H1 (cell line): ENCODE measurements around the gene UGGT2. TPM values are rescaled to one million over a fixed set of nuclear protein-coding genes. Genes with fewer than 3 reads are reported as not detected.

Experiments used
- CTCF ChIA-PET: fragments of 300-600 bp; sonication (Branson Sonifier 250); formaldehyde crosslinking; loops from one replicate; lab custom pipeline; 2021; ENCODE audit not compliant: partially characterized antibody; lab: Charles Lee
- POLR2A ChIA-PET: fragments of 300-600 bp; sonication (Branson Sonifier 250); formaldehyde crosslinking; loops from one replicate; lab custom pipeline; 2021; ENCODE audit warnings: inconsistent platforms; ENCODE audit not compliant: partially characterized antibody; lab: Charles Lee
- DNase-seq, 2 experiments: peaks; one replicate each; pipeline versions ENCODE4 v3.0.0 to v3.0.0-alpha.2; 2010 to 2022; ENCODE audit warnings: low spot score in 2 of 2, low read depth in 1 of 2, mixed read lengths in 1 of 2
- FAIRE-seq: peaks from 2 replicates; lab custom pipeline; 2011; peaks lifted over from hg19 to GRCh38; lab: Jason Lieb, UNC
- H2AFZ ChIP-seq: 2 replicates; pipeline ENCODE4 v1.8.1; 2012; ENCODE audit warnings: low read length, inconsistent platforms
- H2AK5ac ChIP-seq: 2 replicates; pipeline ENCODE4 v1.6.1; 2013; ENCODE audit warnings: low read depth, low read length
- H2BK120ac ChIP-seq: replicated peaks from 2 replicates; pipeline ENCODE3; 2013; ENCODE audit warnings: low read depth, low read length, inconsistent platforms
- H2BK12ac ChIP-seq: 2 replicates; pipeline ENCODE4 v1.6.1; 2013; ENCODE audit warnings: low read depth, low read length
- H2BK15ac ChIP-seq: 2 replicates; pipeline ENCODE4 v1.6.1; 2013; ENCODE audit warnings: low read length
- H2BK20ac ChIP-seq: 2 replicates; pipeline ENCODE4 v1.6.1; 2013; ENCODE audit warnings: low read length
- H2BK5ac ChIP-seq: 2 replicates; pipeline ENCODE4 v1.6.1; 2013; ENCODE audit warnings: low read depth, low read length
- H3K14ac ChIP-seq: 2 replicates; pipeline ENCODE4 v1.6.1; 2013; ENCODE audit warnings: inconsistent platforms; ENCODE audit not compliant: insufficient read length
- H3K18ac ChIP-seq: 2 replicates; pipeline ENCODE4 v1.6.1; 2013; ENCODE audit warnings: low read length; ENCODE audit errors: extremely low read depth
- H3K23ac ChIP-seq: 2 replicates; pipeline ENCODE4 v1.6.1; 2013; ENCODE audit warnings: inconsistent platforms; ENCODE audit not compliant: insufficient read length
- H3K23me2 ChIP-seq: 2 replicates; pipeline ENCODE4 v1.6.1; 2013; ENCODE audit warnings: low read depth, low read length
- H3K27ac ChIP-seq: 2 replicates; pipeline ENCODE4 v1.6.1; 2011; ENCODE audit warnings: low read depth, low read length, inconsistent platforms
- H3K27me3 ChIP-seq, 4 experiments: replicated peaks in 1 of 4; 1 replicate in 1 of 4; 2 replicates in 3 of 4; pipeline versions ENCODE4 v1.6.1 to v1.8.1; 2011 to 2013; ENCODE audit warnings: low read length in 3 of 4, mild to moderate bottlenecking in 3 of 4, inconsistent platforms in 2 of 4, mixed read lengths in 2 of 4, moderate library complexity in 1 of 4; ENCODE audit not compliant: control insufficient read depth in 3 of 4, insufficient read depth in 3 of 4; ENCODE audit errors: extremely low read depth in 1 of 4
- H3K36me3 ChIP-seq, 4 experiments: 2 replicates each; pipeline versions ENCODE4 v1.6.1 to v1.8.1; 2011 to 2013; ENCODE audit warnings: mild to moderate bottlenecking in 4 of 4, low read length in 3 of 4, moderate library complexity in 2 of 4, control low read depth in 1 of 4, inconsistent platforms in 1 of 4; ENCODE audit not compliant: insufficient read depth in 4 of 4, control insufficient read depth in 2 of 4
- H3K4ac ChIP-seq: replicated peaks from 2 replicates; pipeline ENCODE3; 2013; ENCODE audit warnings: low read length, low read depth, mixed read lengths, inconsistent platforms; ENCODE audit not compliant: insufficient read length
- H3K4me1 ChIP-seq, 4 experiments: replicated peaks in 1 of 4; 1 replicate in 1 of 4; 2 replicates in 3 of 4; pipeline versions ENCODE4 v1.6.1 to v1.8.1; 2011 to 2013; ENCODE audit warnings: low read length in 3 of 4, inconsistent platforms in 2 of 4, mixed read lengths in 1 of 4; ENCODE audit not compliant: insufficient read depth in 4 of 4, control insufficient read depth in 3 of 4
- H3K4me2 ChIP-seq, 2 experiments: 2 replicates each; pipeline versions ENCODE4 v1.6.1 to v1.8.1; 2011 to 2013; ENCODE audit warnings: low read depth in 2 of 2, low read length in 2 of 2, control low read depth in 1 of 2, inconsistent platforms in 1 of 2, mild to moderate bottlenecking in 1 of 2; ENCODE audit not compliant: insufficient read depth in 1 of 2
- H3K4me3 ChIP-seq, 4 experiments: fragments of 200-600, 300-600 bp in 1 of 4; sonication (generic), shearing (Covaris generic), sonication (Bioruptor Twin) in 1 of 4; 2 replicates each; pipeline versions ENCODE4 v1.5.1 to v1.8.1; 2011 to 2016; ENCODE audit warnings: low read length in 4 of 4, low read depth in 3 of 4, control low read depth in 2 of 4, inconsistent platforms in 2 of 4, mild to moderate bottlenecking in 2 of 4, mixed read lengths in 1 of 4, moderate library complexity in 1 of 4; ENCODE audit not compliant: insufficient read depth in 2 of 4; ENCODE audit errors: extremely low read depth in 1 of 4
- H3K56ac ChIP-seq: replicated peaks from 2 replicates; pipeline ENCODE3; 2013; ENCODE audit warnings: low read depth, mild to moderate bottlenecking, mixed read lengths, low read length, inconsistent platforms; ENCODE audit not compliant: insufficient read length
- H3K79me1 ChIP-seq: 2 replicates; pipeline ENCODE4 v1.6.1; 2013; ENCODE audit warnings: low read depth, low read length, control low read depth
- H3K79me2 ChIP-seq, 2 experiments: 2 replicates each; pipeline versions ENCODE4 v1.6.1 to v1.8.1; 2012 to 2013; ENCODE audit warnings: low read length in 2 of 2, mild to moderate bottlenecking in 2 of 2, inconsistent platforms in 1 of 2; ENCODE audit not compliant: insufficient read depth in 2 of 2, control insufficient read depth in 1 of 2
- H3K9ac ChIP-seq, 4 experiments: replicated peaks in 1 of 4; 1 replicate in 1 of 4; 2 replicates in 3 of 4; pipeline versions ENCODE4 v1.6.1 to v1.8.1; 2011 to 2013; ENCODE audit warnings: low read depth in 3 of 4, low read length in 3 of 4, control low read depth in 2 of 4, mild to moderate bottlenecking in 2 of 4, moderate library complexity in 2 of 4, inconsistent platforms in 1 of 4; ENCODE audit errors: extremely low read depth in 1 of 4
- H3K9me3 ChIP-seq, 2 experiments: 2 replicates each; pipeline versions ENCODE4 v1.6.1 to v1.8.1; 2012 to 2013; ENCODE audit warnings: mild to moderate bottlenecking in 2 of 2, moderate library complexity in 2 of 2, control low read depth in 1 of 2, inconsistent platforms in 1 of 2, low read depth in 1 of 2, low read length in 1 of 2, mixed read lengths in 1 of 2; ENCODE audit not compliant: insufficient read depth in 2 of 2
- H4K20me1 ChIP-seq, 2 experiments: replicated peaks in 1 of 2; 2 replicates each; pipeline versions ENCODE3 to v1.8.1; 2011 to 2013; ENCODE audit warnings: inconsistent platforms in 2 of 2, low read length in 2 of 2, mild to moderate bottlenecking in 1 of 2; ENCODE audit not compliant: insufficient read depth in 2 of 2, control insufficient read depth in 1 of 2
- H4K5ac ChIP-seq: 2 replicates; pipeline ENCODE4 v1.6.1; 2013; ENCODE audit warnings: low read length, low read depth, mixed read lengths, inconsistent platforms; ENCODE audit not compliant: insufficient read length
- H4K8ac ChIP-seq: 2 replicates; pipeline ENCODE4 v1.8.0; 2013; ENCODE audit warnings: mild to moderate bottlenecking, moderate library complexity, low read length, inconsistent platforms; ENCODE audit not compliant: insufficient read depth; ENCODE audit errors: extremely low read depth
- H4K91ac ChIP-seq: replicated peaks from 2 replicates; pipeline ENCODE3; 2013; ENCODE audit warnings: low read length, mixed read lengths, inconsistent platforms; ENCODE audit not compliant: insufficient read length
- ASH2L ChIP-seq: fragments of 200-600, 300-600 bp; sonication (generic); IDR thresholded peaks from one replicate; pipeline ENCODE4 v1.7.1; 2017; ENCODE audit warnings: low read length
- KDM1A ChIP-seq: fragments of 200-600, 300-600 bp; sonication (generic); IDR thresholded peaks from 2 replicates; pipeline ENCODE4 v1.7.1; 2016; ENCODE audit warnings: mild to moderate bottlenecking, low read length, borderline replicate concordance
- PHF8 ChIP-seq: fragments of 200-600 bp; sonication (generic); conservative IDR thresholded peaks from 2 replicates; pipeline ENCODE4 v1.7.1; 2012; ENCODE audit warnings: low read depth, mild to moderate bottlenecking, inconsistent platforms, low read length, moderate library complexity
- POLR2AphosphoS5 ChIP-seq: IDR thresholded peaks from 2 replicates; pipeline ENCODE4 v1.6.1; 2011; ENCODE audit warnings: low read depth, low read length
- POU5F1 ChIP-seq: IDR thresholded peaks from 2 replicates; pipeline ENCODE4 v1.6.1; 2011; ENCODE audit warnings: low read depth, mild to moderate bottlenecking, low read length, moderate library complexity
- SIX5 ChIP-seq: IDR thresholded peaks from 2 replicates; pipeline ENCODE4 v1.6.1; 2011; ENCODE audit warnings: mild to moderate bottlenecking, low read depth, low read length
- SUZ12 ChIP-seq: fragments of 200-600 bp; sonication (generic); IDR thresholded peaks from 2 replicates; pipeline ENCODE4 v1.6.1; 2012; ENCODE audit warnings: mild to moderate bottlenecking, inconsistent platforms, low read length, moderate library complexity, mixed read lengths
- TAF7 ChIP-seq: optimal IDR thresholded peaks from 2 replicates; pipeline ENCODE3; 2011; ENCODE audit warnings: low read depth, mild to moderate bottlenecking, inconsistent platforms, low read length, moderate library complexity, borderline replicate concordance
- TBP ChIP-seq: IDR thresholded peaks from 2 replicates; pipeline ENCODE4 v1.6.1; 2011; ENCODE audit warnings: low read depth, low read length, improper control_type of control experiment
- TEAD4 ChIP-seq: IDR thresholded peaks from 2 replicates; pipeline ENCODE4 v1.6.1; 2012; ENCODE audit warnings: low read depth, low read length, inconsistent platforms, mixed read lengths
- ZNF274 ChIP-seq: IDR thresholded peaks from 2 replicates; pipeline ENCODE4 v1.7.0; 2012; ENCODE audit warnings: low read length, borderline replicate concordance; ENCODE audit errors: extremely low read depth
- WGBS, 2 experiments: shearing (Covaris generic) in 1 of 2; methylation state at CpG; one replicate each; pipeline versions ENCODE4 v1.1.6 to v1.1.7; 2013 to 2015; ENCODE audit warnings: low lambda C conversion rate in 2 of 2, mixed read lengths in 2 of 2, inconsistent platforms in 1 of 2, low coverage in 1 of 2, missing lambda C conversion rate in 1 of 2; ENCODE audit not compliant: insufficient replicate concordance in 2 of 2, insufficient coverage in 1 of 2, insufficient read length in 1 of 2; ENCODE audit errors: extremely low coverage in 1 of 2, missing lambda C conversion rate in 1 of 2; 5-methylcytosine and 5-hydroxymethylcytosine counted together
- polyA plus RNA-seq, 7 experiments: library from polyadenylated mRNA; depleted of rRNA in 3 of 7; stranded (reverse) in 5 of 7; unstranded in 2 of 7; fragments of >200 nt in 5 of 7; fragments of 200-250 nt in 2 of 7; gene quantifications; 1 replicate in 5 of 7; 2 replicates in 1 of 7; 4 replicates in 1 of 7; pipeline versions ENCODE4 v1.2.1 to v1.2.3, GENCODE V29; 2011 to 2013; ENCODE audit warnings: missing spikeins in 2 of 7, mixed read lengths in 2 of 7
- total RNA-seq: library from RNA; stranded (reverse); fragmentation: NEBNext Ultra II Directional; extraction: Animal tissue kit (Norgen Biotek cat#: 25700); gene quantifications from 2 replicates; pipeline ENCODE4 v1.2.1, GENCODE V29; 2021

Gene UGGT2
- total and polyA plus RNA-seq, 2 of the 8 experiments (the other 6 are each of a cell fraction or from before 2014, with no cell fraction given) = 5.9 to 25.1 TPM

DNA sequence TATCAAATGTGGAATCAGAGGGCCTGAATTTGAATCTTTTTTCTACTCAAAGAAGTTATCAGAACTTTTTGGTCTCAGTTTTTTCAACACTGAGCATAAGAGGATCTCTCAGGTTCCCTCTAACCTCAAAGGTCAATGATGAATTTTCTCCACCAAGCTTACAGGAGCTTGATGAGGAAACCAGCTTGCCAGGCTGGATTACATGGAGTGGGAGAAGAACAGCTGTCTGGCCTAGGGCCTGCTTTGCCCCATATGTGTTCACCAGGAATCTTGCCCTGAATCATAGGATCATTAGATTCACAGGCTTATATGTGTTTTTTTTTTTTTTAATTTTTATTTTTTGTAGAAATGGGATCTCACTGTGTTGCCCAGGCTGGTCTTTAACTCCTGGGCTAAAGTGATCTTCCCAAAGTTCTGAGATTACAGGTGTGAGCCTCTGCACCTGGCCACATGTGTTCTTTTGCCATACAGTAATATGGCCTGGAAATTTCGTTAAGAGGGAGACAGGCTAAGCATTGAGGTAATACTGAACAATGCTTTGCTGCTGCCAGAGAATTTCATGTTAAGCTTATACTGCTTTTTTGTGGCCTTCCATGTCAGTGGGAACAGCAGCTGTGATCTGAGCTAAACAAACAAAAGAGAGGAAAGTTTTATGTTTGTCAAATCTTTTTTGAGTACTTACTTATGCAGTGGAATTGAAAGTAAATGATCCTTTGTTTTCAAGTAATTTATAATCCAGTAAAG lies 265.7 kb downstream of the UGGT2 start:
- Histone ChIP-seq H3K4me3 (no peak overlapping the region), H3K79me1 (no peaks in the 10 kb centered on the region), H3K27me3 (no peaks in the 10 kb centered on the region), H2AK5ac (no peak overlapping the region), H3K36me3 (peaks cover 0 to 10% (median 1%) of the 10 kb centered on the region in 4 experiments; a peak in 5 of 8 replicates), H3K4me1 (no peaks in the 10 kb centered on the region), H2BK20ac (no peak overlapping the region), H3K56ac (no peak overlapping the region), H2BK15ac (no peak overlapping the region), H3K18ac (no peak overlapping the region), H3K23me2 (no peaks in the 10 kb centered on the region), H4K8ac (no peak overlapping the region), H3K9me3 (no peaks in the 10 kb centered on the region), H3K79me2 (no peaks in the 10 kb centered on the region), H3K4ac (no peak overlapping the region), H4K5ac (no peak overlapping the region), H4K91ac (no peak overlapping the region)
- FAIRE-seq = no peak
- 94% methylated on average over 1 of the region's 1 CpG; no CpG with 5 or more reads in 1 of the 2 experiments for WGBS, 2 experiments
- TF ChIP-seq POLR2AphosphoS5 (no peak), ZNF274 (no peak), TEAD4 (no peak), POU5F1 (no peak), TAF7 (no peak), SIX5 (no peak), KDM1A (no peak), TBP (no peak), ASH2L (no peak), SUZ12 (no peak), PHF8 (no peak)
- TF ChIP-seq, all 59 proteins: peak for 0
- H3K14ac ChIP-seq = no peak overlapping the region
- no peak overlapping the region for H2BK12ac ChIP-seq
- no peak overlapping the region for H3K27ac ChIP-seq
- ChIA-PET CTCF (interaction anchor here (0.9 to 1.8 kb wide), 4 partner anchors 23 to 949 kb away, joined by 3 read pairs; no protein-coding TSS in a partner anchor), POLR2A (no interaction called here)
- H2BK120ac ChIP-seq = no peak overlapping the region
- no peak overlapping the region for H2AFZ ChIP-seq
- H3K4me2 ChIP-seq = no peak overlapping the region
- no peaks in the 10 kb centered on the region for H4K20me1 ChIP-seq
- DNase-seq = no peak
- no peak overlapping the region for H3K9ac ChIP-seq
- H3K23ac ChIP-seq = no peak overlapping the region
- H2BK5ac ChIP-seq = no peak overlapping the region
